T-helper 2 cell treated with Interferon-gamma antibody and Interleukin-4, amounts not matched to agents 100 ng/mL and 5 ng/mL, for 36 hours (primary cell): ENCODE results near the gene GLRX3. TPM values are rescaled to one million over a fixed set of nuclear protein-coding genes. Genes with fewer than 3 reads are reported as not detected.

ENCODE experiments used
- total RNA-seq: library from RNA; stranded (reverse); gene quantifications from 2 replicates; pipeline ENCODE4 v1.2.3, GENCODE V29; 2022

GLRX3 gene
- total RNA-seq, 1 donor from 2014 or later = 97.7 TPM

Other genes starting within 250 kb of the GLRX3 start
- not detected in 2 replicates for gene EBF3, start 172.1 kb upstream of the GLRX3 start, total RNA-seq
- gene C10orf143, start 25.6 kb upstream of the GLRX3 start, total RNA-seq = 3.9 and 4.9 TPM in 2 replicates